HG03439 (cell line): ENCODE data around the gene HYKK.
"Not testable (repeated sequence)": the region's sequence is repeated elsewhere in the genome, so short reads cannot be mapped to it uniquely, and the experiment has no call there.

Source experiments
- ATAC-seq: cut with Tn5 transposase; IDR thresholded peaks from one replicate; pipeline ENCODE4 v1.9.1; 2021; ENCODE audit warnings: mild to moderate bottlenecking, moderate library complexity; ENCODE audit not compliant: unreplicated experiment

Gene HYKK

GRCh38 chr15:78506971-78507830 lies at the start of gene HYKK:
TSS of gene HYKK (plus strand) at chr15:78507577. CDS start at chr15:78513089, 5,512 bp downstream.
- peak; percentile 72 for ATAC-seq

GRCh38 chr15:78460737-78461136 lies 46.6 kb upstream of the HYKK start:
- no peak for ATAC-seq

GRCh38 chr15:78461171-78461888 lies 46.0 kb upstream of the HYKK start:
- ATAC-seq, result no peak

- no peak for ATAC-seq
Measured at GRCh38 chr15:78469031-78469430, 38.3 kb upstream of the HYKK start.

GRCh38 chr15:78477295-78477694 lies 30.1 kb upstream of the HYKK start:
- no peak for ATAC-seq

- ATAC-seq, result no peak
Measured at GRCh38 chr15:78479650-78480049, 27.7 kb upstream of the HYKK start.

GRCh38 chr15:78481917-78482316 lies 25.5 kb upstream of the HYKK start:
- no peak for ATAC-seq

- no peak for ATAC-seq
Measured at GRCh38 chr15:78492872-78493271, 14.5 kb upstream of the HYKK start.

GRCh38 chr15:78501857-78502256 lies 5.5 kb upstream of the HYKK start:
- no peak for ATAC-seq

GRCh38 chr15:78502641-78503040 lies 4.7 kb upstream of the HYKK start:
- ATAC-seq, result no peak

- ATAC-seq, result no peak
Measured at GRCh38 chr15:78507831-78508160, 419 bp downstream of the HYKK start.

GRCh38 chr15:78508272-78508671 lies 895 bp downstream of the HYKK start:
- ATAC-seq, result no peak

- ATAC-seq, result no peak
Measured at GRCh38 chr15:78509726-78510312, 2.4 kb downstream of the HYKK start.

GRCh38 chr15:78520035-78520434 lies 12.7 kb downstream of the HYKK start:
- ATAC-seq, result not testable (repeated sequence)

GRCh38 chr15:78524230-78524629 lies 16.9 kb downstream of the HYKK start:
- no peak for ATAC-seq

- ATAC-seq, result no peak
Measured at GRCh38 chr15:78527325-78527724, 19.9 kb downstream of the HYKK start.

GRCh38 chr15:78533331-78533730 lies 26.0 kb downstream of the HYKK start:
- ATAC-seq, result no peak

GRCh38 chr15:78536134-78536533 lies 28.8 kb downstream of the HYKK start:
- no peak for ATAC-seq

GRCh38 chr15:78537266-78537905 lies 30.0 kb downstream of the HYKK start:
- no peak for ATAC-seq

GRCh38 chr15:78538358-78538757 lies 31.0 kb downstream of the HYKK start:
- ATAC-seq, result no peak

- ATAC-seq, result not testable (repeated sequence)
Measured at GRCh38 chr15:78539464-78540140, 32.2 kb downstream of the HYKK start.
